Heart right ventricle (tissue), 16 donors: Measurements from ENCODE around the gene CD68. TPM values are rescaled to one million over a fixed set of nuclear protein-coding genes. Genes with fewer than 3 reads are reported as not detected.
A peak's percentile ranks its signal among the peaks of the same experiment; 100 is the strongest.
"Not testable (repeated sequence)": the region's sequence is repeated elsewhere in the genome, so short reads cannot be mapped to it uniquely, and the experiment has no call there.

Experiments used
- ATAC-seq, 8 donors: fragments of 200-7000 bp; cut with Tn5 transposase; one replicate each; pipeline ENCODE4 v1.9.1; 2020; ENCODE audit warnings: mild to moderate bottlenecking in 8 of 8, moderate library complexity in 8 of 8, moderate number of reproducible peaks in 1 of 8
- DNase-seq, 2 donors: peaks; one replicate each; pipeline ENCODE4 v3.0.0-alpha.2; 2020
- H3K27ac ChIP-seq, 10 donors: fragments of 200-600 bp; sonication (generic) in 2 of 10; one replicate each; pipeline versions ENCODE4 v1.5.0 to v1.8.0; 2020 to 2022; ENCODE audit warnings: mild to moderate bottlenecking in 3 of 10
- H3K27me3 ChIP-seq, 7 donors: fragments of 200-600 bp; one replicate each; pipeline ENCODE4 v1.8.0; 2021 to 2022; ENCODE audit warnings: mild to moderate bottlenecking in 2 of 7
- H3K36me3 ChIP-seq, 9 donors: fragments of 200-600 bp; sonication (generic) in 1 of 9; one replicate each; pipeline versions ENCODE4 v1.5.0 to v1.8.0; 2020 to 2022; ENCODE audit warnings: mild to moderate bottlenecking in 2 of 9
- H3K4me1 ChIP-seq, 9 donors: fragments of 200-600 bp; sonication (generic) in 1 of 9; one replicate each; pipeline versions ENCODE4 v1.5.0 to v1.8.0; 2020 to 2022; ENCODE audit warnings: mild to moderate bottlenecking in 4 of 9
- H3K4me3 ChIP-seq, 10 donors: fragments of 200-600 bp; sonication (generic) in 2 of 10; one replicate each; pipeline versions ENCODE4 v1.5.0 to v1.8.0; 2020 to 2022; ENCODE audit warnings: mild to moderate bottlenecking in 7 of 10, moderate library complexity in 2 of 10
- H3K9me3 ChIP-seq, 11 donors: fragments of 200-600 bp in 10 of 11; sonication (generic) in 2 of 11; one replicate each; pipeline versions ENCODE4 v1.5.0 to v1.8.0; 2013 to 2022; ENCODE audit warnings: mild to moderate bottlenecking in 2 of 11, control low read depth in 1 of 11, moderate library complexity in 1 of 11
- WGBS, 2 donors: extraction: QIAGEN DNeasy Blood & Tissue Kit; methylation state at CpG; one replicate each; pipeline ENCODE4 v1.1.7; 2013; ENCODE audit warnings: inconsistent platforms in 1 of 2; 5-methylcytosine and 5-hydroxymethylcytosine counted together
- intact Hi-C, 10 donors: fragments of 100-400 bp; cut with DNase I; formaldehyde crosslinking; loops; one replicate each; pipeline versions ENCODE4 v1.11.1 to v1.14.2; 2022
- polyA plus RNA-seq, 2 donors: library from polyadenylated mRNA; stranded (reverse); fragments of 200-250 nt; gene quantifications; one replicate each; pipeline ENCODE4 v1.2.3, GENCODE V29; 2013
- total RNA-seq, 10 donors: library from RNA; stranded (reverse); fragmentation: NEBNext Ultra II Directional in 3 of 10; extraction: Animal tissue kit (Norgen Biotek cat#: 25700) in 3 of 10; gene quantifications; one replicate each; pipeline versions ENCODE4 v1.2.1 to v1.2.4, GENCODE V29; 2021 to 2023
- TF ChIP-seq, protein P1 (sequence below), 9 donors: fragments of 200-600 bp; sonication (generic) in 2 of 9; IDR thresholded peaks; one replicate each; pipeline versions ENCODE4 v1.5.0 to v1.8.0; 2021 to 2022; ENCODE audit warnings: antibody characterized with exemption in 9 of 9, mild to moderate bottlenecking in 5 of 9, moderate library complexity in 1 of 9
- donor health status: Arrhythmogenic right ventricular cardiomyopathy.
- donor health status: ischemic (EF 13 %, LVEDD 7.1; RV severe dilation, severe dysfunction).
- donor health status: healthy with polysubstance abuse.
- donor health status: DM: no; HTN: yes; CAD: no.
- donor health status: DM: no; HTN: no; CAD: no.
- donor health status: ischemic (EF 25% LVEDD 6.9; RV normal size, moderate dysfunction).
- donor health status: ischemic (EF 25% LVEDD 5.7; RV mildly dilated, moderate dysfunction).
- donor health status: healthy.
- donor health status: DM: yes; HTN: yes; CAD: no.
- donor health status: Ischemic cardiomyopathy.
- donor health status: ischemic (EF 35%, LVEDD 5.7; RV mildly dilated, moderate dysfunction).
- donor health status: nonischemic (EF 11% LVEDD 7.7; RV severe dilation, severe dysfunction).
- donor health status: DM: yes; HTN: yes; CAD: no.
- donor health status: PGD.
- donor health status: ischemic (EF 29% LVEDD 5.4; RV normal size, mild dysfunction).
- donor health status: nonischemic (EF 23%, LVEDD 6.1; RV moderate dilation, normal function).

The CD68 gene
- total and polyA plus RNA-seq, 12 donors, result 4.7 to 128 (median 16.1) TPM

DNA sequence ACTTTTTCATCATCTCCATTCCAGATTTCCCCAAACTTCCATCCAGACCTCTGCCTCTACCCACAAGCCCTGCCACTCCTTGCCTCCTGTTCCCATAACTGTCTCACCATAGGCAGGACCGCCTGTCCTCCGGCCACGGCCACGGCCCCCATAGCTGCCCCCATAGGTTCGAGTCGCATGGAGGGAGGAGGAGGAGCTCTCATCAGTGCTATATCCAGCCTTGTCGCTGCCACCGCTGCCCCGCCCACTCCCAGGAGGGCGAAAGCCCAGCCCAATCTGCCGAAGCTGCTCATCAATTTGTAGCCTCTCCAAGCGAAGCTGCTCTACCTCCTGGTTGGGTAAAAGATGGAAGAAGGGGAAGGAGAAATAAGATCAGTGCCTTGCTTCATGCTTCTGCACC is 13.9 kb downstream of the CD68 start:
- ATAC-seq, result no peak
- 78 to 86% methylated on average over 12 of the region's 12 CpGs for WGBS, 2 donors

DNA sequence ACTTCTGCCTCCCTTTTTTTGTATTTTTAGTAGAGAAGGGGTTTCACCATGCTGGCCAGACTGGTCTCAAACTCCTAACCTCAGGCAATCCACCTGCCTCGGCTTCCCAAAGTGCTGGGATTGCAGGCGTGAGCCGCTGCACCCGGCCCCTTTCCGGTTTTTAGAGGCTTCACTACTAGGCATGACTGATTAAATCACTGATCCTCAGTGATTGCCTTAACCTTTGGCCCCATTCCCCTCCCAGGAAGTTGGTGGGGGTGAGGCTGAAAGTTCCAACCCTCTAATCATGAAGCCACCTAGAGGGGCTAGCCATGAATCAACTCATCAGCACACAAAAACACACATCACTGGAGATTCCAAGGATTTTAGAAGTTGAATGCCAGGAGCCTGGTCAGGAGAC is 18.1 kb downstream of the CD68 start:
- DNase-seq, H3K4me3 ChIP-seq, H3K9me3 ChIP-seq, H3K4me1 ChIP-seq, H3K27me3 ChIP-seq, ATAC-seq, H3K27ac ChIP-seq: not testable (repeated sequence)
- H3K36me3 ChIP-seq, result peaks cover 15 to 98% (median 87%) of the 10 kb centered on the region in 9 donors
- 85 to 89% methylated on average over 5 of the region's 5 CpGs for WGBS, 2 donors
- intact Hi-C loops, result loop anchor here in 1 of 10 donors (10.0 kb wide), 1 partner anchor 83 kb away; no protein-coding TSS in a partner anchor

More for the DNA sequence above, 13.9 kb downstream of the CD68 start:
- no peak overlapping the region for H3K4me3 ChIP-seq
- H3K4me1 ChIP-seq, result peaks cover 8 to 16% (median 14%) of the 10 kb centered on the region in 9 donors
- intact Hi-C loops, result loop anchor here in 1 of 10 donors (10.0 kb wide), 1 partner anchor 78 kb away; no protein-coding TSS in a partner anchor
- peaks cover 4 to 96% (median 62%) of the 10 kb centered on the region in 9 donors for H3K36me3 ChIP-seq
- H3K27ac ChIP-seq, result no peak overlapping the region
- no peak for DNase-seq
- H3K27me3 ChIP-seq, result no peaks in the 10 kb centered on the region
- TF ChIP-seq, protein P1, sequence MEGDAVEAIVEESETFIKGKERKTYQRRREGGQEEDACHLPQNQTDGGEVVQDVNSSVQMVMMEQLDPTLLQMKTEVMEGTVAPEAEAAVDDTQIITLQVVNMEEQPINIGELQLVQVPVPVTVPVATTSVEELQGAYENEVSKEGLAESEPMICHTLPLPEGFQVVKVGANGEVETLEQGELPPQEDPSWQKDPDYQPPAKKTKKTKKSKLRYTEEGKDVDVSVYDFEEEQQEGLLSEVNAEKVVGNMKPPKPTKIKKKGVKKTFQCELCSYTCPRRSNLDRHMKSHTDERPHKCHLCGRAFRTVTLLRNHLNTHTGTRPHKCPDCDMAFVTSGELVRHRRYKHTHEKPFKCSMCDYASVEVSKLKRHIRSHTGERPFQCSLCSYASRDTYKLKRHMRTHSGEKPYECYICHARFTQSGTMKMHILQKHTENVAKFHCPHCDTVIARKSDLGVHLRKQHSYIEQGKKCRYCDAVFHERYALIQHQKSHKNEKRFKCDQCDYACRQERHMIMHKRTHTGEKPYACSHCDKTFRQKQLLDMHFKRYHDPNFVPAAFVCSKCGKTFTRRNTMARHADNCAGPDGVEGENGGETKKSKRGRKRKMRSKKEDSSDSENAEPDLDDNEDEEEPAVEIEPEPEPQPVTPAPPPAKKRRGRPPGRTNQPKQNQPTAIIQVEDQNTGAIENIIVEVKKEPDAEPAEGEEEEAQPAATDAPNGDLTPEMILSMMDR (IDR thresholded peaks at IDR 0.05), result no peak
- H3K9me3 ChIP-seq, result no peaks in the 10 kb centered on the region

- Histone ChIP-seq H3K27ac (peak overlapping the region; percentile 52 to 91 (median 77)), H3K4me3 (no peak overlapping the region), H3K4me1 (peaks cover 3 to 49% (median 18%) of the 10 kb centered on the region in 9 donors), H3K36me3 (peaks cover 0 to 81% (median 39%) of the 10 kb centered on the region in 9 donors), H3K27me3 (no peaks in the 10 kb centered on the region), H3K9me3 (no peaks in the 10 kb centered on the region)
- TF ChIP-seq, protein P1 (IDR thresholded peaks at IDR 0.05), result no peak
- peak; percentile 86 to 98 (median 94) for ATAC-seq
- 50 to 69% methylated on average over 4 of the region's 4 CpGs for WGBS, 2 donors
- intact Hi-C loops, result no loop called here
- DNase-seq, result peak in 1 of 2 donors; percentile 44
These were observed 26.8 kb downstream of the CD68 start for GRCh38 chr17:7606280-7606679.

DNA sequence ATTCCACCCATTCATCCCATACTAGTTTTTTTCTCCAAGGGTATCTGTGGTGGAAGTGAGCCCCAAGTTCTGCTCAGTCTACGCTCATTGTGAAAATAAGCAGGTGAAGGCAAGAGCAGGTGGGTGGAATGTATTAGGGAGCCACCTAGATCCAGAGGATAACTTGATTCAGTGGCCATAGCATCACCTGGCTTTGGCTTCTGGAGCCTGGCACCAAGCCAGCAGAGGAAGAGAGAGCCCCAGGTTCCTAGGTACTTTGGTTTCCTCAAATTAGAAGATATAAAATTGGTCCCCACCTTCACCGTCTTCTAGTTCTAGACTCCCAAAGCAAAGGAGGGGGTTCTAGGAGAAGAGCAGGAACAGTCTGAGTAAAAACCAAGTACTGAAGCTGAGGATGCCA is 31.2 kb downstream of the CD68 start:
- Histone ChIP-seq H3K27me3 (no peaks in the 10 kb centered on the region), H3K4me3 (no peak overlapping the region), H3K36me3 (peaks cover 0 to 41% (median 5%) of the 10 kb centered on the region in 9 donors), H3K4me1 (peaks cover 5 to 72% (median 49%) of the 10 kb centered on the region in 9 donors), H3K9me3 (no peaks in the 10 kb centered on the region), H3K27ac (no peak overlapping the region)
- WGBS, 2 donors, result 98 to 99% methylated on average over 2 of the region's 2 CpGs
- DNase-seq (no peak), ATAC-seq (no peak)
- intact Hi-C loops, result loop anchor here in 1 of 10 donors (5.0 kb wide), 1 partner anchor 77 kb away; the partner anchor contains the start of genes TP53 and WRAP53
- TF ChIP-seq, protein P1 (IDR thresholded peaks at IDR 0.05), result no peak
